Esophagus squamous epithelium (tissue), 4 donors: ENCODE results near the gene APP.

Experiments used
- CTCF ChIP-seq, 6 experiments: fragments of 450-650 bp in 4 of 6; fragments of 200-600 bp in 2 of 6; sonication (generic) in 2 of 6; IDR thresholded peaks; one replicate each; pipeline ENCODE4 v1.5.1; 2016 to 2019; ENCODE audit warnings: antibody characterized with exemption in 6 of 6, mild to moderate bottlenecking in 4 of 6, moderate library complexity in 4 of 6
- POLR2A ChIP-seq, 4 donors: fragments of 450-650 bp; IDR thresholded peaks; one replicate each; pipeline ENCODE4 v1.6.1; 2017; ENCODE audit warnings: antibody characterized with exemption in 4 of 4, mild to moderate bottlenecking in 4 of 4, moderate library complexity in 3 of 4

- TF ChIP-seq CTCF (IDR thresholded peaks at IDR 0.05) = no peak
- no peak for TF ChIP-seq POLR2A (IDR thresholded peaks at IDR 0.05)
These were observed 332.9 kb downstream of the APP start for GRCh38 chr21:25837533-25838265.
